Pancreas (tissue), 10 donors: ENCODE results near the gene WWP2. TPM values are rescaled to one million over a fixed set of nuclear protein-coding genes. Genes with fewer than 3 reads are reported as not detected.

ENCODE experiments used
- ATAC-seq, 4 donors: fragments of 200-7000 bp; cut with Tn5 transposase; one replicate each; pipeline versions ENCODE4 v1.8.0 to v1.9.1; 2020; ENCODE audit warnings: mild to moderate bottlenecking in 4 of 4, moderate library complexity in 4 of 4
- DNase-seq, 6 donors: peaks; one replicate each; pipeline ENCODE4 v3.0.0-alpha.2; 2020
- FAIRE-seq: peaks from 2 replicates; lab custom pipeline; 2012; peaks lifted over from hg19 to GRCh38; lab: Jason Lieb, UNC
- H3K27ac ChIP-seq, 4 donors: fragments of 200-600 bp; sonication (generic); 1 replicate in 3 of 4; 2 replicates in 1 of 4; pipeline versions ENCODE4 v1.5.0 to v1.8.0; 2020
- H3K27me3 ChIP-seq, 4 donors: fragments of 200-600 bp; one replicate each; pipeline ENCODE4 v1.8.0; 2021
- H3K36me3 ChIP-seq, 3 donors: fragments of 200-600 bp; sonication (generic) in 1 of 3; one replicate each; pipeline versions ENCODE4 v1.5.0 to v1.8.0; 2020 to 2021
- H3K4me1 ChIP-seq, 3 donors: fragments of 200-600 bp; one replicate each; pipeline ENCODE4 v1.8.0; 2021
- H3K4me3 ChIP-seq, 4 donors: fragments of 200-600 bp; sonication (generic) in 2 of 4; one replicate each; pipeline versions ENCODE4 v1.5.0 to v1.8.0; 2020 to 2021
- H3K9me3 ChIP-seq, 4 donors: fragments of 200-600 bp; one replicate each; pipeline ENCODE4 v1.8.0; 2021
- CTCF ChIP-seq, 4 donors: fragments of 200-600 bp; sonication (generic) in 3 of 4; IDR thresholded peaks; one replicate each; pipeline versions ENCODE4 v1.5.0 to v1.8.0; 2021; ENCODE audit warnings: antibody characterized with exemption in 4 of 4
- WGBS, 2 donors: extraction: QIAGEN DNeasy Blood & Tissue Kit; methylation state at CpG; one replicate each; pipeline ENCODE4 v1.1.7; 2013; 5-methylcytosine and 5-hydroxymethylcytosine counted together
- intact Hi-C, 3 donors: fragments of 100-400 bp; cut with DNase I; formaldehyde crosslinking; loops; one replicate each; pipeline versions ENCODE4 v1.11.1 to v1.14.2; 2022
- polyA plus RNA-seq, 2 donors: library from polyadenylated mRNA; stranded (reverse); fragments of 200-250 nt; gene quantifications; one replicate each; pipeline ENCODE4 v1.2.3, GENCODE V29; 2013
- total RNA-seq, 6 donors: library from RNA; stranded (reverse); fragmentation: NEBNext Ultra II Directional in 4 of 6; extraction: Animal tissue kit (Norgen Biotek cat#: 25700) in 4 of 6; gene quantifications; one replicate each; pipeline versions ENCODE4 v1.2.1 to v1.2.4, GENCODE V29; 2021 to 2023
- donor health status: healthy with polysubstance abuse.
- donor health status: DM: no; HTN: no; CAD: no; lungs with moderate emphysema.
- donor health status: DM: no; HTN: no; CAD: no.
- donor health status: control.
- donor health status: control.
- donor health status: Bipolar disorder and iron deficiency.
- donor health status: DM: yes; HTN: yes; CAD: no.
- donor health status: DM: no; HTN: no; CAD: no.
- donor health status: DM: no; HTN: no; CAD: no.
- donor health status: DM: yes; HTN: yes; CAD: no.

Gene WWP2
- total and polyA plus RNA-seq, 8 donors: 27.4 to 50.4 (median 35.4) TPM

- Histone ChIP-seq H3K9me3 (no peaks in the 10 kb centered on the region), H3K4me1 (no peaks in the 10 kb centered on the region), H3K27me3 (no peaks in the 10 kb centered on the region), H3K36me3 (peaks cover 0 to 53% (median 19%) of the 10 kb centered on the region in 3 donors), H3K4me3 (no peak overlapping the region), H3K27ac (no peak overlapping the region)
- ATAC-seq (no peak), DNase-seq (peak in 1 of 6 donors; percentile 67), FAIRE-seq (no peak)
- intact Hi-C loops: loop anchor here in 2 of 3 donors (5.0 kb wide), 1 partner anchor 134 kb away; no protein-coding TSS in a partner anchor
- WGBS, 2 donors: 96 to 97% methylated on average over 13 of the region's 13 CpGs
- no peak for TF ChIP-seq CTCF (IDR thresholded peaks at IDR 0.05)
Observed at GRCh38 chr16:69931631-69932030, 169.5 kb downstream of the WWP2 start.

GRCh38 chr16:69932228-69932627 is 170.1 kb downstream of the WWP2 start:
- H3K36me3 ChIP-seq: peaks cover 0 to 59% (median 25%) of the 10 kb centered on the region in 3 donors
- no peaks in the 10 kb centered on the region for H3K27me3 ChIP-seq
- no peaks in the 10 kb centered on the region for H3K4me1 ChIP-seq
- no peak overlapping the region for H3K27ac ChIP-seq
- intact Hi-C loops: loop anchor here in 2 of 3 donors (5.0 kb wide), 1 partner anchor 135 kb away; no protein-coding TSS in a partner anchor
- H3K9me3 ChIP-seq: no peaks in the 10 kb centered on the region
- no peak for ATAC-seq
- DNase-seq: no peak
- 84 to 90% methylated on average over 9 of the region's 9 CpGs for WGBS, 2 donors
- no peak for TF ChIP-seq CTCF (IDR thresholded peaks at IDR 0.05)
- H3K4me3 ChIP-seq: no peak overlapping the region
- FAIRE-seq: no peak

GRCh38 chr16:69932691-69933392 is 170.7 kb downstream of the WWP2 start:
- H3K4me1 ChIP-seq: no peaks in the 10 kb centered on the region
- FAIRE-seq: no peak
- intact Hi-C loops: loop anchor here in 2 of 3 donors (5.0 kb wide), 1 partner anchor 136 kb away; no protein-coding TSS in a partner anchor

GRCh38 chr16:69934044-69934443 is 171.9 kb downstream of the WWP2 start:
- DNase-seq (no peak), FAIRE-seq (no peak), ATAC-seq (no peak)
- H3K27me3 ChIP-seq: no peaks in the 10 kb centered on the region
- no peaks in the 10 kb centered on the region for H3K4me1 ChIP-seq
- WGBS, 2 donors: 80 to 89% methylated on average over 10 of the region's 10 CpGs
- TF ChIP-seq CTCF (IDR thresholded peaks at IDR 0.05): no peak
- H3K9me3 ChIP-seq: no peaks in the 10 kb centered on the region
- no peak overlapping the region for H3K4me3 ChIP-seq
- intact Hi-C loops: loop anchor here in 2 of 3 donors (5.0 kb wide), 1 partner anchor 137 kb away; no protein-coding TSS in a partner anchor
- no peak overlapping the region for H3K27ac ChIP-seq
- peaks cover 0 to 75% (median 40%) of the 10 kb centered on the region in 3 donors for H3K36me3 ChIP-seq

More at GRCh38 chr16:69932691-69933392, 170.7 kb downstream of the WWP2 start:
- no peak for TF ChIP-seq CTCF (IDR thresholded peaks at IDR 0.05)
- H3K27ac ChIP-seq: no peak overlapping the region
- DNase-seq: no peak
- ATAC-seq: no peak
- WGBS, 2 donors: 92 to 94% methylated on average over 27 of the region's 27 CpGs
- no peaks in the 10 kb centered on the region for H3K9me3 ChIP-seq
- H3K27me3 ChIP-seq: no peaks in the 10 kb centered on the region
- H3K36me3 ChIP-seq: peaks cover 0 to 65% (median 30%) of the 10 kb centered on the region in 3 donors
- no peak overlapping the region for H3K4me3 ChIP-seq

- Histone ChIP-seq H3K27ac (no peak overlapping the region), H3K9me3 (no peaks in the 10 kb centered on the region), H3K27me3 (no peaks in the 10 kb centered on the region), H3K36me3 (peaks cover 0 to 82% (median 43%) of the 10 kb centered on the region in 3 donors), H3K4me1 (no peaks in the 10 kb centered on the region), H3K4me3 (no peak overlapping the region)
- ATAC-seq (no peak), FAIRE-seq (no peak), DNase-seq (no peak)
- TF ChIP-seq CTCF (IDR thresholded peaks at IDR 0.05): no peak
- WGBS, 2 donors: 93 to 96% methylated on average over 17 of the region's 17 CpGs
- intact Hi-C loops: loop anchor here in 2 of 3 donors (5.0 kb wide), 1 partner anchor 137 kb away; no protein-coding TSS in a partner anchor
Observed at GRCh38 chr16:69934751-69935150, 172.6 kb downstream of the WWP2 start.
